IMR-90 (cell line): Measurements from ENCODE around the gene CALCOCO2.

Experiments used
- CEBPB ChIP-seq: IDR thresholded peaks from 2 replicates; pipeline ENCODE4 v1.6.1; 2012; ENCODE audit warnings: low read depth, low read length, improper control_type of control experiment
- POLR2A ChIP-seq: IDR thresholded peaks from 2 replicates; pipeline ENCODE4 v1.6.1; 2012; ENCODE audit warnings: mild to moderate bottlenecking, low read depth, low read length
- RAD21 ChIP-seq: IDR thresholded peaks from 2 replicates; pipeline ENCODE4 v1.6.1; 2012; ENCODE audit warnings: low read length, improper control_type of control experiment
- RCOR1 ChIP-seq: IDR thresholded peaks from 2 replicates; pipeline ENCODE4 v1.6.1; 2012; ENCODE audit warnings: mild to moderate bottlenecking, low read length, improper control_type of control experiment; ENCODE audit not compliant: insufficient replicate concordance
- RFX5 ChIP-seq: IDR thresholded peaks from 2 replicates; pipeline ENCODE4 v1.8.0; 2012; ENCODE audit warnings: low read depth, mild to moderate bottlenecking, low read length, moderate library complexity
- TF ChIP-seq, protein P1 (sequence below): conservative IDR thresholded peaks from 2 replicates; pipeline ENCODE4 v1.5.1; 2012; ENCODE audit warnings: mild to moderate bottlenecking, low read depth, low read length, improper control_type of control experiment

DNA sequence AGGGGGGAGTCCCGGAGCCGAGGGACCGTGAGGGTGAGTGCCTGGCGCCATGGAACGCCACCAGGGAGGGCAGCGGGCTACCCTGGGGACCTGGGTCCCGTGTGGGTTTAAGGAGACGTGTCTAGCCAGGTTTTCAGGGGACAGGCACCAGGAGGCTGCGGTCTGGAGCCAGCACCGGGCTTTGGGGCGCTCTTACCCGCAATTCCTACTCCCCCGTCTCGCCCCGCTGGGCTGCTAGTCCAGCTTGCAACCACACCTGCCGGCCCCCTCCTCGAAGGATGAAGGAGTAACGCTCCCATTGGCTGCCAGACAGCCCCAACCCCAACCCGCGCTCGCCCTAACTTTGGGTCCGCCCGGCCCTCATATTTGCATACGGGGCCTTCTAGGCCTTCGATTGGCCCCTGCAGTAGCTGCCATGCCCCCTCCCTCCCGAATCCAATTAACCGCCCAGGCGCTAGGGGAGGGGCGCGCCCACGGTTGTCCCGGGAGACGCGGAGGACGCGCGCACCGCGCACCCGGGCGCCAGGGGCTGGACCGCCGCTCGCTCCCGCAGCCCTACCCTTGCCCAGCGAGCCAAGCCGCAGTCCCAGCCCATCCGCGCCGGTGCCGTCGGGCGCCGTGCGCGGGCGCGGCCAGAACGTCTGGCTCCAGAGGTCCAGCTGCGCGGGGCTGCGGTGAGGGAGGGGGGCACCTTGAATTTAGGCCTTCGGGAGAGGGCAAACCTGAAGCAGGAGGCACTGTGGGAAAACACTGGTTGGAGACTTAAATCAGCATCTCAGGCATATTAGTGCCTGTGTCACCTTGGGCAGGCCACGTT, 13.9 kb upstream of the CALCOCO2 start, which contains the start of gene TTLL6:
- no peak for TF ChIP-seq POLR2A
- TF ChIP-seq, protein P1, sequence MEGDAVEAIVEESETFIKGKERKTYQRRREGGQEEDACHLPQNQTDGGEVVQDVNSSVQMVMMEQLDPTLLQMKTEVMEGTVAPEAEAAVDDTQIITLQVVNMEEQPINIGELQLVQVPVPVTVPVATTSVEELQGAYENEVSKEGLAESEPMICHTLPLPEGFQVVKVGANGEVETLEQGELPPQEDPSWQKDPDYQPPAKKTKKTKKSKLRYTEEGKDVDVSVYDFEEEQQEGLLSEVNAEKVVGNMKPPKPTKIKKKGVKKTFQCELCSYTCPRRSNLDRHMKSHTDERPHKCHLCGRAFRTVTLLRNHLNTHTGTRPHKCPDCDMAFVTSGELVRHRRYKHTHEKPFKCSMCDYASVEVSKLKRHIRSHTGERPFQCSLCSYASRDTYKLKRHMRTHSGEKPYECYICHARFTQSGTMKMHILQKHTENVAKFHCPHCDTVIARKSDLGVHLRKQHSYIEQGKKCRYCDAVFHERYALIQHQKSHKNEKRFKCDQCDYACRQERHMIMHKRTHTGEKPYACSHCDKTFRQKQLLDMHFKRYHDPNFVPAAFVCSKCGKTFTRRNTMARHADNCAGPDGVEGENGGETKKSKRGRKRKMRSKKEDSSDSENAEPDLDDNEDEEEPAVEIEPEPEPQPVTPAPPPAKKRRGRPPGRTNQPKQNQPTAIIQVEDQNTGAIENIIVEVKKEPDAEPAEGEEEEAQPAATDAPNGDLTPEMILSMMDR = no peak
- TF ChIP-seq CEBPB = no peak
- no peak for TF ChIP-seq RFX5
- TF ChIP-seq RAD21 = no peak
- TF ChIP-seq RCOR1 = no peak
